Hepatocyte (in vitro differentiated cells): ENCODE data around the gene SLC25A21. TPM values are rescaled to one million over a fixed set of nuclear protein-coding genes. Genes with fewer than 3 reads are reported as not detected.

Experiments
- DNase-seq: peaks from one replicate; pipeline ENCODE4 v3.0.0-alpha.2; 2016; ENCODE audit warnings: low spot score
- H2AFZ ChIP-seq: fragments of 200-600 bp; sonication (generic); 2 replicates; pipeline ENCODE4 v1.6.0; 2016; ENCODE audit warnings: antibody characterized with exemption, mild to moderate bottlenecking
- H3K27ac ChIP-seq: fragments of 200-600 bp; sonication (generic); 2 replicates; pipeline ENCODE4 v1.5.1; 2016; ENCODE audit warnings: mild to moderate bottlenecking
- H3K27me3 ChIP-seq: fragments of 200-600 bp; sonication (generic); 2 replicates; pipeline ENCODE4 v1.6.1; 2016
- H3K36me3 ChIP-seq: fragments of 200-600 bp; sonication (generic); replicated peaks from 2 replicates; pipeline ENCODE4 v1.5.1; 2016; ENCODE audit warnings: low read depth; ENCODE audit not compliant: insufficient read depth
- H3K4me1 ChIP-seq: fragments of 200-600 bp; sonication (generic); 2 replicates; pipeline ENCODE4 v1.5.1; 2016; ENCODE audit warnings: mild to moderate bottlenecking, moderate library complexity; ENCODE audit not compliant: insufficient read depth
- H3K4me2 ChIP-seq: fragments of 200-600 bp; sonication (generic); 2 replicates; pipeline ENCODE4 v1.6.0; 2016
- H3K4me3 ChIP-seq: fragments of 200-600 bp; sonication (generic); 2 replicates; pipeline ENCODE4 v1.5.1; 2016; ENCODE audit warnings: mild to moderate bottlenecking
- H3K79me2 ChIP-seq: fragments of 200-600 bp; sonication (generic); 2 replicates; pipeline ENCODE4 v1.6.0; 2017; ENCODE audit warnings: mild to moderate bottlenecking
- H3K9me2 ChIP-seq: fragments of 200-600 bp; sonication (generic); replicated peaks from 2 replicates; pipeline ENCODE4 v1.6.0; 2017; ENCODE audit warnings: mild to moderate bottlenecking; ENCODE audit not compliant: insufficient read depth
- H3K9me3 ChIP-seq: fragments of 200-600 bp; sonication (generic); 2 replicates; pipeline ENCODE4 v1.5.1; 2016; ENCODE audit warnings: low read depth, mild to moderate bottlenecking
- H4K20me1 ChIP-seq: fragments of 200-600 bp; sonication (generic); 2 replicates; pipeline ENCODE4 v1.6.0; 2016; ENCODE audit warnings: mild to moderate bottlenecking; ENCODE audit not compliant: insufficient read depth, poor library complexity, severe bottlenecking
- EZH2 ChIP-seq: fragments of 200-600 bp; sonication (generic); IDR thresholded peaks from 2 replicates; pipeline ENCODE4 v1.6.1; 2016; ENCODE audit warnings: antibody characterized with exemption, mild to moderate bottlenecking, borderline replicate concordance
- EZH2phosphoT487 ChIP-seq: fragments of 200-600 bp; sonication (generic); IDR thresholded peaks from one replicate; pipeline ENCODE4 v1.6.1; 2018; ENCODE audit warnings: antibody characterized with exemption, mild to moderate bottlenecking, low read depth, moderate library complexity; ENCODE audit not compliant: unreplicated experiment, severe bottlenecking
- WGBS: methylation state at CpG from one replicate; pipeline ENCODE4 v1.1.6; 2016; ENCODE audit warnings: low lambda C conversion rate; ENCODE audit errors: missing lambda C conversion rate; 5-methylcytosine and 5-hydroxymethylcytosine counted together
- polyA plus RNA-seq: library from polyadenylated mRNA; unstranded; fragments of >200 nt; fragmentation: Nextera tagmentation; extraction: Ambion mirVana; gene quantifications from 2 replicates; pipeline ENCODE4 v1.2.1, GENCODE V29; 2016
- total RNA-seq: library from RNA; depleted of rRNA; stranded (reverse); fragments of >200 nt; gene quantifications from 2 replicates; pipeline ENCODE4 v1.2.3, GENCODE V29; 2014
- TF ChIP-seq, protein P1 (sequence below): fragments of 200-600 bp; sonication (generic); IDR thresholded peaks from 2 replicates; pipeline ENCODE4 v1.5.1; 2016; ENCODE audit warnings: antibody characterized with exemption, mild to moderate bottlenecking; ENCODE audit not compliant: poor library complexity

Gene SLC25A21
- total and polyA plus RNA-seq, 2 experiments from 2014 or later, result 1.4 to 1.6 TPM

DNA sequence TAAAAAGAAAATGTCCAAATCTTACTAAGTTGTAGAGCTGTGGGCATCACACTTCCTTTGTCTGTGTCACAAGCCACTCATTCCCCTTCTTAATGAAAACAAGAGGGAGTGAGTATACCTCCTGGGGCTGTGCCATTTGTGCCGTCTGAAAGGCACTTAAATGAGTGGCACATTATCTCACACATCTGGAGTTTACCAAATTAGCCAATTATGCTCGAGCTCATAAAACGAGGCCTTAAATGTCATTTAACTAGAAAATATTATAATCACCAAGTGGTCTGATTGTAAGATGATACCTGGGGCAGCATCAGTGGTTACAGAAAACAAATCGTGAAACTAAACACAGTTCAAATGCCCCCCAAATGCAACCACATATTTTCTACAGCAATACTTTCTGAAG, 364.7 kb downstream of the SLC25A21 start:
- DNase-seq, result no peak
- no peaks in the 10 kb centered on the region for H3K9me2 ChIP-seq
- H3K36me3 ChIP-seq, result no peaks in the 10 kb centered on the region
- no peaks in the 10 kb centered on the region for H3K9me3 ChIP-seq
- H3K27me3 ChIP-seq, result peaks cover 28% of the 10 kb centered on the region
- no peak overlapping the region for H3K27ac ChIP-seq
- no peaks in the 10 kb centered on the region for H3K4me1 ChIP-seq
- H3K4me2 ChIP-seq, result no peak overlapping the region
- H3K4me3 ChIP-seq, result no peak overlapping the region
- 52% methylated on average over 4 of the region's 4 CpGs for WGBS
- no peak for TF ChIP-seq EZH2
- TF ChIP-seq, protein P1, sequence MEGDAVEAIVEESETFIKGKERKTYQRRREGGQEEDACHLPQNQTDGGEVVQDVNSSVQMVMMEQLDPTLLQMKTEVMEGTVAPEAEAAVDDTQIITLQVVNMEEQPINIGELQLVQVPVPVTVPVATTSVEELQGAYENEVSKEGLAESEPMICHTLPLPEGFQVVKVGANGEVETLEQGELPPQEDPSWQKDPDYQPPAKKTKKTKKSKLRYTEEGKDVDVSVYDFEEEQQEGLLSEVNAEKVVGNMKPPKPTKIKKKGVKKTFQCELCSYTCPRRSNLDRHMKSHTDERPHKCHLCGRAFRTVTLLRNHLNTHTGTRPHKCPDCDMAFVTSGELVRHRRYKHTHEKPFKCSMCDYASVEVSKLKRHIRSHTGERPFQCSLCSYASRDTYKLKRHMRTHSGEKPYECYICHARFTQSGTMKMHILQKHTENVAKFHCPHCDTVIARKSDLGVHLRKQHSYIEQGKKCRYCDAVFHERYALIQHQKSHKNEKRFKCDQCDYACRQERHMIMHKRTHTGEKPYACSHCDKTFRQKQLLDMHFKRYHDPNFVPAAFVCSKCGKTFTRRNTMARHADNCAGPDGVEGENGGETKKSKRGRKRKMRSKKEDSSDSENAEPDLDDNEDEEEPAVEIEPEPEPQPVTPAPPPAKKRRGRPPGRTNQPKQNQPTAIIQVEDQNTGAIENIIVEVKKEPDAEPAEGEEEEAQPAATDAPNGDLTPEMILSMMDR, result no peak
- TF ChIP-seq EZH2phosphoT487, result no peak
- no peaks in the 10 kb centered on the region for H3K79me2 ChIP-seq
- no peaks in the 10 kb centered on the region for H4K20me1 ChIP-seq
- no peak overlapping the region for H2AFZ ChIP-seq

DNA sequence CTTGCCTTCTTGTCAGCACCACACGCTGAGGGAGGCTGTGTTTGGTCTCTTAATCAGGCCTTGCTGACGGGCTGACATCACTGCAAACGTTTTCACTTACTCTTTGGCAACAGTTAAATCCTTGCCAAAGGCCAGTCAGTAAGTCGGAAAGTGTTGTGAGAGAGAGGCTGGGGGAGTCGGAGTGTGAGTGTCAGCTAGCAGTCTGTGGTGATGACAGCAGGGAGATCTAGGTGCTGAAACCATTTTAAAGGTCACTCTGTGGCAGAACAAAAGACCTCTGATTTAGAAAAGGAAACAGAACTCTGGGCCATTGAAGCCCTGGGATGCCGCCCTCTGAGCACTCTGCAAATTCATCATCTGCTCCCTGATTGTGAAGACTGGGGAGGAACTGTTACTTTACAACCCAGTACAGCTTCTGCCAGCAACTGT, 367.3 kb downstream of the SLC25A21 start:
- DNase-seq, result no peak

DNA sequence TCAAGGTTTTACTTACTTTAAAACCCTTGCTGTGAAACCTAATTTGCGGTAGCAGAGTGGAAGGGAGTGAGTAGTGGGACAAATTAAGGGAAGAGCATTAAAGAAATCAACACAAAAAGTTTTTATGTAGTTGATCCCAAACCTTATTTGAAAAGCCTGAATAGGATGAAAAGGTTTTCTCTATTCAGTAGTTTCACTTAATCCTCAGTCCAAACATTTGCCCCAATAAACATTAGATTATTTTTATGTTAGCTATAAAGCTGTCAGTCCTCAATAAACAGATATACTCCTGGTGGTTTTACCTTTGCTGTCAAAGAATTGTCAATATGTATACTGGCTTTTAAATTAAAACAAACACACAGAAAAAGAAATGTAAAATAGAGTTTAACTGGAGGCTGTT, 374.8 kb downstream of the SLC25A21 start:
- H4K20me1 ChIP-seq, result no peaks in the 10 kb centered on the region
- no peak overlapping the region for H3K4me3 ChIP-seq
- WGBS, result 41% methylated on average over 1 of the region's 1 CpG
- no peak for DNase-seq
- H3K9me2 ChIP-seq, result no peaks in the 10 kb centered on the region
- peaks cover 23% of the 10 kb centered on the region for H3K27me3 ChIP-seq
- no peaks in the 10 kb centered on the region for H3K9me3 ChIP-seq
- no peak overlapping the region for H3K27ac ChIP-seq
- no peak overlapping the region for H3K4me2 ChIP-seq
- no peaks in the 10 kb centered on the region for H3K4me1 ChIP-seq
- TF ChIP-seq, protein P1, result no peak
- TF ChIP-seq EZH2phosphoT487 (peak; percentile 98), EZH2 (no peak)
- no peaks in the 10 kb centered on the region for H3K36me3 ChIP-seq
- H2AFZ ChIP-seq, result no peak overlapping the region
- no peaks in the 10 kb centered on the region for H3K79me2 ChIP-seq

More for the DNA sequence above, 367.3 kb downstream of the SLC25A21 start:
- WGBS, result 26% methylated on average over 6 of the region's 6 CpGs
- no peak overlapping the region for H3K27ac ChIP-seq
- H2AFZ ChIP-seq, result no peak overlapping the region
- H4K20me1 ChIP-seq, result no peaks in the 10 kb centered on the region
- no peaks in the 10 kb centered on the region for H3K79me2 ChIP-seq
- no peak for TF ChIP-seq EZH2
- TF ChIP-seq, protein P1, result no peak
- no peak for TF ChIP-seq EZH2phosphoT487
- H3K4me2 ChIP-seq, result no peak overlapping the region
- H3K9me2 ChIP-seq, result no peaks in the 10 kb centered on the region
- no peak overlapping the region for H3K4me3 ChIP-seq
- H3K4me1 ChIP-seq, result no peaks in the 10 kb centered on the region
- no peaks in the 10 kb centered on the region for H3K36me3 ChIP-seq
- H3K27me3 ChIP-seq, result peaks cover 24% of the 10 kb centered on the region
- no peaks in the 10 kb centered on the region for H3K9me3 ChIP-seq

GRCh38 chr14:36791402-36791801, 381.0 kb downstream of the SLC25A21 start:
- Histone ChIP-seq H3K79me2 (no peaks in the 10 kb centered on the region), H3K4me3 (no peak overlapping the region), H3K27me3 (peaks cover 12% of the 10 kb centered on the region), H3K36me3 (no peaks in the 10 kb centered on the region), H3K27ac (no peak overlapping the region), H4K20me1 (no peaks in the 10 kb centered on the region), H3K9me2 (no peaks in the 10 kb centered on the region), H3K4me2 (peak overlapping the region; percentile 0), H3K9me3 (no peaks in the 10 kb centered on the region), H2AFZ (no peak overlapping the region), H3K4me1 (peaks cover 5% of the 10 kb centered on the region)
- TF ChIP-seq EZH2phosphoT487, result no peak
- TF ChIP-seq, protein P1, result no peak
- TF ChIP-seq EZH2, result no peak
- DNase-seq, result no peak
- 38% methylated on average over 1 of the region's 1 CpG for WGBS
